Activated CD4-positive, alpha-beta T cell treated with anti-CD3 and anti-CD28 coated beads, Interleukin-10, Interleukin-2, amounts not matched to agents 100 ng/mL and 50 ng/mL, durations not matched to agents 16 hours and 8 hours (primary cell): ENCODE measurements around the gene ZNF214.
"Not testable (repeated sequence)": the region's sequence is repeated elsewhere in the genome, so short reads cannot be mapped to it uniquely, and the experiment has no call there.

Experiments
- DNase-seq: peaks from one replicate; pipeline ENCODE4 v3.0.0-alpha.2; 2020

The ZNF214 gene

DNA sequence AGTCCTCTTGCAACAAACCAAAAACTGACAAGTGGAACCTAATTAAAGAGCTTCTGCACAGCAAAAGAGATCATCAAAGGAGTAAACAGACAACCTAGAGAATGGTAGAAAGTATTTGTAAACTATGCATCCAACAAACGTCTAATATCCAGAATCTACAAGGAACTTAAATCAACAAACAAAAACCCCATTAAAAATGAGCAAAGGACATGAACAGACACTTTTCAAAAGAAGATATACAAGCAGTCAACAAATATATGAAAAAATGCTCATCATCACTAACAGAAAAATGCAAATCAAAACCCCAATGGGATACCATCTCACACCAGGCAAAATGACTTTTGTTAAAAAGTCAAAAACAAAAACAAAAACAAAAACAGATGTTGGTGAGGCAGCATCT lies 33.7 kb downstream of the ZNF214 start:
- no peak for DNase-seq

DNA sequence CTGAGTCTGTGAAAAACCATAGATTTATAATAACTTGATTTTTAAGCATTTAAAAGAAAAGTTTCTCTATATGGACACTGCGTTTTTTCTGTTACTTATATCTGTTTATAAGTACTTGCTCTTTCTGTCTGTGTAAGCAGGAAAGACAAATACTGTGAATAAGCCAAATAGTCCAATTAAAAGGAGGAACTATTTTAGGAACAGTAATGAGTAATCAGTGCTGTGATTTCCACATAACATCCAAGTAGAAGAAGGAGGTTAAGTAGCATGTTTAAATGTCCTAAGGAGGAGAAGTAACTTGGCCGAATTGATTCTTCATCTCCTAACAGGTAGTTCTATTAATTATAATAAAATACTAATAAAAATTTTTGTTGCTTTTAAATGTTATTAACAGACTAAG lies 40.8 kb downstream of the ZNF214 start:
- DNase-seq = no peak

DNA sequence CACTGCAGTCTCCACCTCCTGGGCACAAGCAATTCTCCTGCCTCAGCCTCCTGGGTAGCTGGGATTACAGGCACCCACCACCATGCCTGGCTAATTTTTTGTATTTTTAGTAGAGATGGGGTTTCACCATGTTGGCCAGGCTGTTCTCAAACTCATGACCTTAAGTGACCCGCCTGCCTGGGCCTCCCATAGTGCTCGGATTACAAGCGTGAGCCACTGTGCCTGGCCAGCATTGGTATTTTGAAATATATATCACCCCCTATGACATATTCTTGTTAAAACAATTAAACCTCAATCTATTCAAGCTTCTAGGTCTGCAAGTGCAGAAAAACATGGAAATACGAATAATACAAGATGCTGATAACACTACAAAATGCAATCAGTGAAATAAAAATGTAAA lies 50.3 kb downstream of the ZNF214 start:
- DNase-seq = not testable (repeated sequence)

DNA sequence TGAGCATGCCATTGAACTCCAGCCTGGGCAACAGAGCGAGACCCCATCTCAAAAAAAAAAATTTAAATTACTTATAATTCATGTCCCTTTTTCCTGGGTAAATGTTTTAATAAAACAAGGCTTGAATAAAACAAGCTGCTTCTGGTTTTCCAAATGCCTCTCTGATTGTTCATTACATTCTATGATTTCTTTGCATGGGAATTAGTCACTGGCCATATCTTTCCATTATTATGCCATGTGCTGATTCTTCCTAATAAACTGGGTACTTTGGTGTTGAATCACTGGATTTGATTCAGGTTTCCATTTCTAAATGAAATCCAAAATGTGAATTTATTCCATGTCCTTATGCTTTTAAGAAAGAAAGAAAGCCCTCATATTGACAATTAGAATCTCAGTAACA lies 51.3 kb downstream of the ZNF214 start:
- DNase-seq = no peak

DNA sequence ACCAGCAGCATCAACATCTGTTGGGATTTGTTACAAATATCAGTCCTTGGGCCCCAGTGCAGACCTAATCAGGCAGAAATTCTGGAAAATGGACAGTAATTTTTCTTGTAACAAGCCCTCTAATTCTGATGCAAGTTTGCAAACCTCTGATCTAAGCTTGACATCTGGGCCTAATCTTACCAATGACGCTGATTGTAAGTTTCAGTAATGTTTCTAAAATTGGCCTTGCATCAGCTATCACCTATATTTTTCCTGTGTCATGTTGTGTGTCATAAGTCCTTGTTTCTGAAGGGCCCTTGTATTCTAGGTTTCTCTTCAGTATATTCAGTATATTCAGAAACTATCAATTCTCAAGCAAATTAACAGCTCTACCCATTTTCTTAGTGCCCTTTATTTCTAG lies 57.5 kb downstream of the ZNF214 start:
- no peak for DNase-seq

DNA sequence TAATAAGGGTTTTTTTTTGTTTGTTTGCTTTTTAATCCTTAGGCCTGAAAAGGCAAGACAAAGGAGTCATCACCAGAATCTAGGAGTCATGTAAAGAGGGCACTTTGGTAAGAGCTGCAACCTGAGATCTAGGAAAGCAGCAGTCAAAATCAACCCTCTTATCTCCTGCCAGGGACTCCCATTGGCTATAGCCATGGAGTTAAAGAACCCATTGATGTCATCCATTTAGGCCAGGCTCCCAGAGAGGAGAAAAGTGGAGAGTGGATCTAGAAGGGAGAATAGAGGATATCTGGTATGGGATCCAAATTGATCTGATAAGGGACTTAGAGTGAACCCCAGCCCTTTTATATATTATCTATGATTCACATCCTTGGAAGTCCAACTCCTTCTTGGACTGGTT lies 58.0 kb downstream of the ZNF214 start:
- DNase-seq = no peak

DNA sequence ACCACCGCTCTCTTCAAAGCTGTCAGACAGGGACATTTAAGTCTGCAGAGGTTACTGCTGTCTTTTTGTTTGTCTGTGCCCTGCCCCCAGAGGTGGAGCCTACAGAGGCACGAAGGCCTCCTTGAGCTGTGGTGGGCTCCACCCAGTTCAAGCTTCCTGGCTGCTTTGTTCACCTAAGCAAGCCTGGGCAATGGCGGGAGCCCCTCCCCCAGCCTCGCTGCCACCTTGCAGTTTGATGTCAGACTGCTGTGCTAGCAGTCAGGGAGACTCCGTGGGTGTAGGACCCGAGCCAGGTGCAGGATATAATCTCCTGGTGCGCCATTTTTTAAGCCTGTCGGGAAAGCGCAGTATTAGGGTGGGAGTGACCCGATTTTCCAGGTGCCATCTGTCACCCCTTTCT lies 65.9 kb downstream of the ZNF214 start:
- DNase-seq = not testable (repeated sequence)
